GM21737 (cell line): ENCODE results near the gene TMOD1.

Experiments used
- ATAC-seq: cut with Tn5 transposase; IDR thresholded peaks from one replicate; pipeline ENCODE4 v1.9.1; 2021; ENCODE audit warnings: mild to moderate bottlenecking, moderate library complexity; ENCODE audit not compliant: unreplicated experiment

TMOD1 gene

DNA sequence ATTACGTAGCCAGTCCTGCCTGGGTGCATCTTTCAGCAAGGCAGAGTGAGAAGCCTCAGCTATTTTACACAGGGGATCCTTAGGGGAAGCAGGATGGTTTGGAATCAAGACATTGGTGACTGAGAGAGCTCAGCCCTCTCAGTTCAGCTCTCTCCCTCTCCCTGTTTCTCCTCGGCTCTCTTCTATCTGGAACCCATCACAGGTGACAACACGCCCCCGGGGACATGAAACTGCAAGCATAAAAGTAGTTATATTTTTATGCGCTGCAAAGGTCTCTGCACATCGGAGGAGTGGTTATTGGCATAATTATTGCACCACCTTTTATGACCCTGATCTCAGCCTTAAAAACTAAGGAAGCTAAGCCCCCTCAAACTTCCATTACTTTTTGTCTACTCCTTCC, 14.2 kb downstream of the TMOD1 start:
- no peak for ATAC-seq

DNA sequence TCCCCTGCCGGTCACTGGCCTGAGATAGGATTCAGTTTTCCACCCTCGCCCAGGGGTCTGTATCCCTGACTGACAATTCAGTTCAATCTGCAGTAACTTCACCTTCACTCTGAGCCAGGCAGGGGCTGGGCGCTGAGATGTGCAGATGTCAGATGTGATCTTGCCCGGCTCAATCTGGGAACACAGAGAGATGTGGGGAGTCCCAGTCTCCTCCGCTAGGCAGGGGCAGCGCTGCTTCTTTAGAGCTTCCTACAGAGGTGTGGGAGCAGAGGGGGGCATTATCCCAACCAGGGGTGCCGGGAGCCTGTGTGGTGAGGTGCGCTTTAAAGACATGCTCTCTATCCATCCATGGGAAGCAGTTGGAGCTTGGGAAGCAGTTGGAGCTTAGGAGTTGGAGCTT, 14.6 kb downstream of the TMOD1 start:
- ATAC-seq, result no peak

DNA sequence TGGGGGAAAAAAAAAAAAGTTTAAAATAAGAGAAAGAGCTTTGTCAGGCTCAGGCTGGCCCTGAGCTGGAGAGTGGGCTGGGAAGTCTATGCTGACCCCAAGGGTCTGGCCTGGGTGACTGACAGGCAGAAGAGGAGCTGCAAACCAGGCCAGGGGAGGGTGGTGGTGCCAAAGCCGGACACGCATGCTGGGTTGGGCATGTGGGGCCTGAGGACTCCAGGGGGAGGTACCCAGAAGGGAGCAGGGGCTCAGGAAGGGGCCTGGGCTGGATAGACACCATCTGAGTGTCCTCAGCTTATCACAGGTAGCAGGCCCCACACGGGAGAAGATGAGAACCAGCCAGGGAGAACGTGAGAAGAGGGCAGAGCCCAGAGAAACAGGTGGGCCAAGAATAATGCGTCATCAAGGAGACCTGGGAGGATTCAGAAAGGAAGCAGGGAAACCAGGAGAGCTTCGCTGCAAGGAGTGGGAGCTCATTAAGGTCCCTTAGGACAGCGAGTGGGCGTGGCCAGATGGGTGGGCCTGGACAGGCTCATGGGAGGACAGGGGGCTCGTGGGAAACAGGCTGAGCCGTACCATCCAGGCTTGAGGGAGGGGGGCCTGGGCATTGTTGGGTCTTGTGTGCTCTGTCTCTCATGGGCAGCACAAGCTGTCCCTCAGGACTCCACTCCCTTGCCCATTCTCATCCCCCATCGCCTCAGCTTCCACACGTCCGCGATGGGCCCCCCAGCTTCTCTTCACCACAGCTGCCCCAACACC, 16.0 kb downstream of the TMOD1 start:
- ATAC-seq, result no peak

GRCh38 chr9:97518166-97518908, 16.9 kb downstream of the TMOD1 start:
- no peak for ATAC-seq

DNA sequence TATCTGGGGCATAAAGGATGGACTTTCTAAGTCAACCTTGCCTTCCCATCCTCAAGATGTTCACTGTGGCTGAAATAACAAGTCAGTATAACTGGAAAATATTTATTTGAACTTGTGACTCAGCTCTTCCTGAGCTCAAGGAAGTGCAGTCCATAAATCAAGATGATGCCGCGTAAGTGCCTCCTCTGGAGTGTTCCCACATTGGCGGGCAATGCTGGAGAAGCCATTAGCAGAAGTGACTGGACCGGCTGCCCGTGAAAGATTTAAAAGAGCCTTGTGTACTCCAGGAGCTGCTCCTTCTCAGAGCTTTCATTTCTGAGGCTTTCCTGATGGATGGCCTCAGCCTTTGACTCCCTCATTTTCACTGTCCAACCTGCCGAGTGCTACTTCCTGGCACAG, 17.4 kb downstream of the TMOD1 start:
- no peak for ATAC-seq

DNA sequence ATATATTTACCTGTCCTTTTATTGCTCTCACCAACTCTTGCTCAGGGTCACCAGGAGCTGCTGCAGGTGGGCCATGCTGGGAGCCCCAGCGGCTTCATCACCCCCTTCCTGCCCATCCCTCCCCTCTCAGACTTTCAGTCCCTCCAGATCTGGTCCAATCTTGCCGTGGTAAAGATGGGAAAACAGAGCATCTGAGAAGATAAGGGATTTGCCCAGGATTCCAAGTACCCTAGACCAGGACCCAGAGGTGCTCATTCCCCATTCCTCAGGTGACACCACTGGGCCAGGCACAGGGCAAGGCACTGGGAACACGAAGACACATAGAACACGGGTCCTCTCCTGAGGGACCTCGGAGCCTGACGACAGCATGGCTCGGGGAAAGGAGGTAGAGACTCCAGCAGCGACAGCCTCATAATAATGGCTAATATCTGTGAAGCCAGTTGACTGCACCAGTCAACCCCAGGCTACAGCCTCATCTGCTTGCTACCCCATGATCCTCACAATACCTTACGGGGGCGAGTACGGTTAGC, 18.0 kb downstream of the TMOD1 start:
- ATAC-seq, result no peak

DNA sequence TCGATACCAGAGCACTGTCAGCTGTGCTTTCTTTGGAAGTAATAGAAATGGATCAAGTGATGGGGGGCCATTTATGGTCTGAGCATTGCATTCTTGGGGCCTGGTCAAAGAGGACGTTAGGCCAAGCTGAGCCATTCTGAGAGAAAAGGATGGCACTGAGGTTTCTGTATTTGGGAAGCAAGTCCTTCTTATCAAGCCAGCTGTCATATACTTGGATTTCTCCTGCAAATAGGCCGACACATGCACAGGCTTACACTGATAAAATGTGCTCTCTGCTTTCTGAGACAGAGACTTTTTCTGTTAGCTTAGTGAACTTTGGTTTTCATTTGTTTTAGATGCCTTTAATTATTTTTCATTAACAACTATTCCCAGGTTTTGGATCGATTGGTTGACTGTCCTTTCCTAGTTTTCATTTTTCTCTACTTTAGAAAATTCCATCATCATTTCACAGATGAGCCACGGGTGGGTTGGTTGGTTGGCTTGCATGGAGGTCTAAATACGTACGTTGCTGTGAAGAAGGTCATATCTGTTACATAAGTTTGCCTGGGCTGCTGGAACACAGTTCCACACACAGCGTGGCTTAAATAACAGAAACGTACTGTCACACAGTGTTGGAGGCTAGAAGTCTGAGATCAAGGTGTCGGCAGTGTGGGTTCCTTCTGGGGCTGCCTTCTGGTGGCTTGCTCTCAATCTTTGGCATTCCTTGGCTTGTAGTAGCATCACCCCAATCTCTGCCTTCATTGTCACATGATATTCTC, 20.3 kb downstream of the TMOD1 start:
- ATAC-seq, result no peak

- ATAC-seq, result no peak
These were observed 23.0 kb downstream of the TMOD1 start for GRCh38 chr9:97524424-97524823.

- ATAC-seq, result no peak
These were observed 24.0 kb downstream of the TMOD1 start for GRCh38 chr9:97525451-97525850.

GRCh38 chr9:97526895-97527575, 25.6 kb downstream of the TMOD1 start:
- no peak for ATAC-seq

GRCh38 chr9:97527626-97528528, 26.4 kb downstream of the TMOD1 start:
- ATAC-seq, result no peak

GRCh38 chr9:97528529-97529230, 27.2 kb downstream of the TMOD1 start:
- no peak for ATAC-seq

- no peak for ATAC-seq
These were observed 28.1 kb downstream of the TMOD1 start for GRCh38 chr9:97529363-97530076.

DNA sequence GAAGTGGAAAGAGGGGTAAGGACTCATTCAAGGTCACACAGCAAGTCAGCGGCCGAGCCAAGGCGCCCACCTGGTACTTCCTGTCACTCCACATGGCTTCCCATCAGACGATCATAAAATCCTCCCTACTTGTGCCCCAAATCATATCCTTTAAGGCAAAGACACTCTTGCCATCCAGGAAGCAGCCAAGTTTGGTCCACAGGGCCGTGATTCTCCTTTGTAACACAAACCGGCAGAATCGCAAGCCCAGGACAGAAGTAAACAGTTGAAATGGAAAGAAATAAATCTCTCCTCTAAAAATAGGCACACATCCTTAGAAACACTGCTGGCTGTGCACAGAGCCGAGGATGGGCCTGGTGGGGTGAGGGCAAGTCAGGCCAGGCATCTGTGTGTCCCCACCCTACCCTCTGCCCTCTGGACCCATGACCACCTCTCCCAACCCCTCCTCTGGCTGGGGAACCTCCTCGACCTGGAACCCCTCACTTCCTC, 30.5 kb downstream of the TMOD1 start:
- ATAC-seq, result no peak

- ATAC-seq, result no peak
These were observed 32.7 kb downstream of the TMOD1 start for GRCh38 chr9:97534185-97534584.

GRCh38 chr9:97534961-97535594, 33.6 kb downstream of the TMOD1 start:
- ATAC-seq, result no peak

- no peak for ATAC-seq
These were observed 34.3 kb downstream of the TMOD1 start for GRCh38 chr9:97535771-97536170.

DNA sequence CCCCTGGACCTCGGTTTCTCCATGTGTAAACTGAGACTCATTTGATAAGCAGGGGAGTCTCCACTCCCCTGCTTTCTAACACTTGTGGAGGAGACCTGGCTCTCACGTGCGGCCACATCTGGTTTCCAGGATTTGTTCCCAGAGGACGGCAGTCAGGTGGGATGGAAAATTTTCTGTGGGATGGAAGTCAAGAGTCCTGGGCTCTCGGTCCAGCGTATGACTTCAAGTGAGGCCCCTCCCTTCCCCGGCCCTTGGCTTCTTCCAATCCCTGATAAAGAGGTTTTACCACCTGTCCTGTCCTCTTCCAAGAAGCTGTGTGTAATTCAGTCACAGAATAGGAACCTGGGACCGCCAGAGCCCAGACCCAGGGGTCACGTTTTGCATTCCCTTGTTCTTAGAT, 35.0 kb downstream of the TMOD1 start:
- no peak for ATAC-seq
